CD4-positive, alpha-beta T cell treated with Interleukin-1 beta for 1 hour (primary cell): ENCODE data around the gene SH3BP4.
"Not testable (repeated sequence)": the region's sequence is repeated elsewhere in the genome, so short reads cannot be mapped to it uniquely, and the experiment has no call there.

ENCODE experiments used
- DNase-seq, 2 donors: peaks; one replicate each; pipeline ENCODE4 v3.0.0-alpha.2; 2020 to 2022

SH3BP4 gene

GRCh38 chr2:235001237-235002133 lies 49.7 kb downstream of the SH3BP4 start:
- no peak for DNase-seq

GRCh38 chr2:235002198-235003095 lies 50.6 kb downstream of the SH3BP4 start:
- DNase-seq = no peak

GRCh38 chr2:235003096-235003775 lies 51.4 kb downstream of the SH3BP4 start:
- DNase-seq = no peak

GRCh38 chr2:235004329-235004903 lies 52.6 kb downstream of the SH3BP4 start:
- DNase-seq = no peak

- no peak for DNase-seq
These were observed 53.2 kb downstream of the SH3BP4 start for GRCh38 chr2:235005023-235005422.

- no peak for DNase-seq
These were observed 53.9 kb downstream of the SH3BP4 start for GRCh38 chr2:235005603-235006259.

- DNase-seq = no peak
These were observed 54.6 kb downstream of the SH3BP4 start for GRCh38 chr2:235006461-235006860.

GRCh38 chr2:235006986-235007385 lies 55.2 kb downstream of the SH3BP4 start:
- no peak for DNase-seq

GRCh38 chr2:235007664-235008457 lies 56.0 kb downstream of the SH3BP4 start:
- DNase-seq = no peak

GRCh38 chr2:235008584-235009044 lies 56.8 kb downstream of the SH3BP4 start:
- DNase-seq = no peak

- DNase-seq = no peak
These were observed 57.3 kb downstream of the SH3BP4 start for GRCh38 chr2:235009081-235009480.

- no peak for DNase-seq
These were observed 58.4 kb downstream of the SH3BP4 start for GRCh38 chr2:235010117-235010714.

- DNase-seq = no peak
These were observed 59.8 kb downstream of the SH3BP4 start for GRCh38 chr2:235011607-235011928.

- no peak for DNase-seq
These were observed 60.3 kb downstream of the SH3BP4 start for GRCh38 chr2:235011929-235012631.

- DNase-seq = no peak
These were observed 65.6 kb downstream of the SH3BP4 start for GRCh38 chr2:235017441-235017840.

GRCh38 chr2:235018838-235019237 lies 67.0 kb downstream of the SH3BP4 start:
- no peak for DNase-seq

- DNase-seq = not testable (repeated sequence)
These were observed 68.3 kb downstream of the SH3BP4 start for GRCh38 chr2:235020141-235020540.

- no peak for DNase-seq
These were observed 69.9 kb downstream of the SH3BP4 start for GRCh38 chr2:235021752-235022151.

- no peak for DNase-seq
These were observed 72.5 kb downstream of the SH3BP4 start for GRCh38 chr2:235024191-235024860.
